ENCODE measurements around the gene SPATA3.

- no peak for TF ChIP-seq ZFP36 (IDR thresholded peaks at IDR 0.05; ENCODE audit: borderline replicate concordance, partially characterized antibody)
- TF ChIP-seq MAX (IDR thresholded peaks at IDR 0.05) = no peak
- no peak for TF ChIP-seq EP300 (IDR thresholded peaks at IDR 0.05)
- TF ChIP-seq CTCF (IDR thresholded peaks at IDR 0.05) = no peak
- no peak for TF ChIP-seq ELK1 (IDR thresholded peaks at IDR 0.05; ENCODE audit: low read depth, low read length)
- TF ChIP-seq NPAS2 (CRISPR knock-in tag; IDR thresholded peaks at IDR 0.05; ENCODE audit: borderline replicate concordance) = no peak
- no peak for TF ChIP-seq POLR2A (IDR thresholded peaks at IDR 0.05; ENCODE audit: low read length)
- TF ChIP-seq RCOR1 (IDR thresholded peaks at IDR 0.05; ENCODE audit: low read depth, low read length) = no peak
- TF ChIP-seq USF2 (IDR thresholded peaks at IDR 0.05) = no peak
- TF ChIP-seq RAD21 (conservative IDR thresholded peaks at IDR 0.05 in 1 of 2, IDR thresholded peaks at IDR 0.05 in 1 of 2) = no peak
- no peak for TF ChIP-seq ESRRA (IDR thresholded peaks at IDR 0.05; ENCODE audit: borderline replicate concordance, low read length)
- TF ChIP-seq MAZ (IDR thresholded peaks at IDR 0.05; ENCODE audit: borderline replicate concordance, low read depth, low read length) = no peak
These were observed 40.2 kb downstream of the SPATA3 start for GRCh38 chr2:231036131-231036530.
